ENCODE measurements around the gene PRKACA. TPM values are rescaled to one million over a fixed set of nuclear protein-coding genes. Genes with fewer than 3 reads are reported as not detected.

Gene PRKACA
- total RNA-seq, 1 donor from 2014 or later: 28.0 TPM

DNA sequence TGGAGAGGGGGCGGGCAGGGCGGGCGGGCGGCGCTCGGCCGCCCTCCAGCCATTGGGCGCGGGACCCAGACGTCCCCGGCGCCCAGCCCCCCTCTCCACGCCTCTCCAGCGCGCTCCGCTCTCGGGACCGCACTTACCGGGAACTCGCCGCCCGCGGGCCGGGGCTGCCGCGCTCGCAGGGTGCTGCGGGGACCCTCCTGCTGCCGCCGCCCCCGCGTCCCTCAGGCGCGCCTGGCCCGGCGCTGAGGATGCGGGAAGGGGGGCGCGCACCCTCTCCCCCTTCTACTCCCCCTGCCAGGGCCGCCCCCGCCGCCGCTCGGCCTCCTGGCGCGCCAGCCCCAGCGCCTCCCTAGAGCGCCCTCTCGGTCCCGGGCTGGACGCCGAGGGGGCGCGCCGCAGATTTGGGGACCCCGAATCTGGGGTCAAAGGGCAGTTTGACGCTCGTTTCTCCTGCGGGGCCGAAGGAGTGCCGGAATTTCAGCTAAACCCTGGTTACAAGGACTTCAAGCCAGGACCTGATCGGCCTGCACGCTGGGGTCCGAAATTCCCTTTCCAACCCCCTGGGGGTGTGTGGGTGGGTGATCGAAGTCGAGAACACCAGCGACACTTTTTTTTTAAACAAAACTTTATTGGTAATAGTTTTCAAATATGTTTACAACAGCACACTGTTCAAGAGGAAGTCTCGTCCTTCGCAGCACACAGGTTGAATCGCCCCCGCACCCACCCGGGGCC is 26.3 kb downstream of the PRKACA start:
- no peak for DNase-seq (ENCODE audit: extremely low spot score in 2 of 2)

DNA sequence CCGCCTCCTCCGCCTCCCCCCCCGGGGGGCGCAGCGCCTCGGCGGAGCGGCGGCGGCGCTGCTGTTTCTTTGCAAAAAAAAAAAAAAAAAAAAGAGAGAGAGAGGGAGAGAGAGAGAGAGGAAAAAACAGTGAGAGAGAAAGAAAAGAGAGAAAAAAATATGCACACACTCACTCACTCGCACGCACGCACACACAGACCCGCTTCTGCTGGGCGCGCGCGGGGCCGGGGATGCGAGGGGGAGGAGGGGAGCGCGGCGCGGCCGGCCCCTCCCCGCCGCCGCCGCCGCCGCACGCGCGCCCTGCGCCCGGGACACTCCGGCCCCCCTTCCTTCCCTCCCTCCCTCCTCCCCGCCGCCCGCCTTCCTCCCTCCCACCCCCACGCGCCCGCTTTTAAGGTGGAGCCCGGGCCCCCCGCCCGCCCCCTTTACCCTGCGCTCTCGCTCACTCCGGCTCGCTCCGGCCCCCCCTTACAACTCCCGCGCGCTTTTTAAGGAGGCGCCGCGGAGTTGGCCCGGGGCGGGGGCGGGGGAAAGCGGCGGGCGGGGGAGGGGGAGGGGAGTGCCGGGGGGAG is 27.0 kb downstream of the PRKACA start, which contains the start of gene SAMD1:
Gene SAMD1 (minus strand): TSS at position 243 of the 572 bp plus-strand sequence.
- intact Hi-C loops (cut with DNase I): no loop called here
- Histone ChIP-seq H3K27me3 (no peaks in the 10 kb centered on the region), H3K36me3 (peaks cover 0 to 6% of the 10 kb centered on the region in 2 donors), H3K9me3 (peaks cover 3% of the 10 kb centered on the region), H3K4me1 (peaks cover 14% of the 10 kb centered on the region), H3K27ac (peak within 1 kb of the TSS; percentile 94), H3K4me3 (peak within 1 kb of the TSS; percentile 63 to 68)
- TF ChIP-seq, protein P1, sequence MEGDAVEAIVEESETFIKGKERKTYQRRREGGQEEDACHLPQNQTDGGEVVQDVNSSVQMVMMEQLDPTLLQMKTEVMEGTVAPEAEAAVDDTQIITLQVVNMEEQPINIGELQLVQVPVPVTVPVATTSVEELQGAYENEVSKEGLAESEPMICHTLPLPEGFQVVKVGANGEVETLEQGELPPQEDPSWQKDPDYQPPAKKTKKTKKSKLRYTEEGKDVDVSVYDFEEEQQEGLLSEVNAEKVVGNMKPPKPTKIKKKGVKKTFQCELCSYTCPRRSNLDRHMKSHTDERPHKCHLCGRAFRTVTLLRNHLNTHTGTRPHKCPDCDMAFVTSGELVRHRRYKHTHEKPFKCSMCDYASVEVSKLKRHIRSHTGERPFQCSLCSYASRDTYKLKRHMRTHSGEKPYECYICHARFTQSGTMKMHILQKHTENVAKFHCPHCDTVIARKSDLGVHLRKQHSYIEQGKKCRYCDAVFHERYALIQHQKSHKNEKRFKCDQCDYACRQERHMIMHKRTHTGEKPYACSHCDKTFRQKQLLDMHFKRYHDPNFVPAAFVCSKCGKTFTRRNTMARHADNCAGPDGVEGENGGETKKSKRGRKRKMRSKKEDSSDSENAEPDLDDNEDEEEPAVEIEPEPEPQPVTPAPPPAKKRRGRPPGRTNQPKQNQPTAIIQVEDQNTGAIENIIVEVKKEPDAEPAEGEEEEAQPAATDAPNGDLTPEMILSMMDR (IDR thresholded peaks at IDR 0.05): no peak
- TF ChIP-seq POLR2AphosphoS5 (IDR thresholded peaks at IDR 0.05; ENCODE audit: insufficient read depth in 1 of 2, low read depth in 1 of 2): no peak
- TF ChIP-seq POLR2A (IDR thresholded peaks at IDR 0.05): no peak
- DNase-seq (ENCODE audit: extremely low spot score in 2 of 2): no peak

More for the DNA sequence above, 26.3 kb downstream of the PRKACA start:
- Histone ChIP-seq H3K9me3 (peaks cover 3% of the 10 kb centered on the region), H3K4me3 (peak overlapping the region; percentile 63 to 68), H3K27ac (peak overlapping the region; percentile 94), H3K4me1 (peaks cover 14% of the 10 kb centered on the region), H3K36me3 (peaks cover 0 to 9% of the 10 kb centered on the region in 2 donors), H3K27me3 (no peaks in the 10 kb centered on the region)
- TF ChIP-seq, protein P1 (IDR thresholded peaks at IDR 0.05): peak in 1 of 3 experiments; percentile 33
- TF ChIP-seq POLR2AphosphoS5 (IDR thresholded peaks at IDR 0.05; ENCODE audit: insufficient read depth in 1 of 2, low read depth in 1 of 2) (peak; percentile 9 to 57), POLR2A (IDR thresholded peaks at IDR 0.05) (peak in 1 of 2 donors; percentile 65)
- intact Hi-C loops (cut with DNase I): no loop called here

DNA sequence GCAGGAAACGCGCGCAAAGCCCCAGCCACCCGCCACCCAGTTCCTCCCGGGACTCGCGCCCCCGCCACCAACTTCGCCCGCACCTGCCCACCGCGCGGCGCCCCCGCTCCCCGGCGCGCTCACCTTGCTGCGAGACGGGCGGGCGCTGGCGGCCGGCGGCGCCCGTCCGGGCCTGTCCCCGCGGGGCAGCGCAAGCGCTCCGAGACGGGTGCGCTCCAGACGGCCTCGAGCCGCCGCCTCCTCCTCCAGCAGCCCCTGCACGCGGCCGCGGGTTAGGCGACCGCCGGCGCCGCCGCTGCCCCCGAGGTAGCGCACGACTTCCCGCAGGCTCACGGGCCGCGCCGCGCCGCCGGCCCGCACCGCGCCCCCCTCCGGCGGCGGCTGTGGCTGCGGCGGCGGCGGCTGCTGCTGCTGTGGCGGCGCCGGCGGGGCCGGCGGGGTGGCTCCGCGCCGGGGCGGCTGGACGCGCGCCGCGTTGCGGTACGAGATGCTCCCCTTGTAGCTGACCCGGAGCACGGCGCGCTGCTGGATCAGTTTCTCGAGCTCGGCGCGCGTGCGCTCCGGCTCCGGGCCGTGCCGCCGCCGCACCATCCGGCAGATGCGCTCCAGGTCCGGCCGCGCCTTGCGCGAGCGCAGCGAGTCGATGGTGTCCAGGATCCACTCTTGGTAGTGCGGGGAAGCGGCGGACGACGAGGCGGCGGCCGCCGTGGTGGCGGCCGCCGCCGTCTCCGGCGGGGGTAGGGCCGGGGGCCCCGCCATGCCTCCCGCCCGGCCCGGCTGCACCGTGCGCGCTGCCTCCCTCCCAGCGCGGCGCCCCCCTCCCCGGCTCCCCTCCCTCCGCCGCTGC is 27.7 kb downstream of the PRKACA start:
- Histone ChIP-seq H3K4me1 (peaks cover 14% of the 10 kb centered on the region), H3K36me3 (peaks cover 0 to 6% of the 10 kb centered on the region in 2 donors), H3K27me3 (no peaks in the 10 kb centered on the region), H3K4me3 (peak overlapping the region; percentile 63 to 68), H3K9me3 (peaks cover 3% of the 10 kb centered on the region), H3K27ac (peak overlapping the region; percentile 94)
- DNase-seq (ENCODE audit: extremely low spot score in 2 of 2): no peak
- intact Hi-C loops (cut with DNase I): no loop called here
- no peak for TF ChIP-seq POLR2A (IDR thresholded peaks at IDR 0.05)

DNA sequence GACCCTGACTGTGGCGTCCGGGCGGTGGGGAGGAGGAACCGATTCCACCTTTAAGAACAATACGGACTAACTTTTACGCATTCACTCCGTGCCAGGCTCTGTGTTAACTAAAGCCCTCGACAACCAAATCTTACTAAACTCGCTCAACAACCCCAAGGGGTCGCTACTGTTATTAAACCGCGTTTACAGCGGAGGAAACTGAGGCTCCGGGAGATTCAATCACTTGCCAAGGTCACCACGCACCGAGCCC is 28.2 kb downstream of the PRKACA start:
- intact Hi-C loops (cut with DNase I): no loop called here
- H3K9me3 ChIP-seq: peaks cover 3% of the 10 kb centered on the region

More for the DNA sequence above, 28.2 kb downstream of the PRKACA start:
- H3K27ac ChIP-seq: peak overlapping the region; percentile 27
- H3K27me3 ChIP-seq: no peaks in the 10 kb centered on the region
- no peak for TF ChIP-seq POLR2AphosphoS5 (IDR thresholded peaks at IDR 0.05; ENCODE audit: insufficient read depth in 1 of 2, low read depth in 1 of 2)
- TF ChIP-seq, protein P1 (IDR thresholded peaks at IDR 0.05): no peak
- no peak for TF ChIP-seq POLR2A (IDR thresholded peaks at IDR 0.05)
- peaks cover 0 to 6% of the 10 kb centered on the region in 2 donors for H3K36me3 ChIP-seq
- peaks cover 14% of the 10 kb centered on the region for H3K4me1 ChIP-seq
- H3K4me3 ChIP-seq: peak overlapping the region; percentile 63 to 68
- no peak for DNase-seq (ENCODE audit: extremely low spot score in 2 of 2)

All from vagina (tissue), 2 donors.